ENCODE results near the gene RRAS2.

Gene RRAS2

DNA sequence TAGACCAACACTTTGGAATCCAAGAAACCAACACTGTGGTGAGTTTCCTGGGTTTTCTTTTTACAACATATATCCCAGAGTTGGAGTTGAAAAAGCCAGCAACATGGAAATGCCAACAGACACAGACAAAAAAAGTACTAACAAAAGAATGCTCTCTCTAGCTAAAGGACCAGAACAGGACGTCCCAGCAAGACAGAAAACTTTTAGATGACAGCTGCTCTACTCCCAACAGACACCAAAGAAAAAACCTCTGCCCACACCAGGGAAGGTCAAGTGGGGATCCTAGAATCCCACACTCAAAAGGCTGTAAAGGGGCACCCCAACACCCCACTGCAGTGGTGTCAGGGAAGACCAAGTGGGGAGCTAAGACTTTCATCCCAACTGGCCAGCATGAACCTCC is 23.3 kb downstream of the RRAS2 start:
- no peak for DNase-seq

- no peak for DNase-seq
Observed at GRCh38 chr11:14334893-14335292, 24.1 kb downstream of the RRAS2 start.

DNA sequence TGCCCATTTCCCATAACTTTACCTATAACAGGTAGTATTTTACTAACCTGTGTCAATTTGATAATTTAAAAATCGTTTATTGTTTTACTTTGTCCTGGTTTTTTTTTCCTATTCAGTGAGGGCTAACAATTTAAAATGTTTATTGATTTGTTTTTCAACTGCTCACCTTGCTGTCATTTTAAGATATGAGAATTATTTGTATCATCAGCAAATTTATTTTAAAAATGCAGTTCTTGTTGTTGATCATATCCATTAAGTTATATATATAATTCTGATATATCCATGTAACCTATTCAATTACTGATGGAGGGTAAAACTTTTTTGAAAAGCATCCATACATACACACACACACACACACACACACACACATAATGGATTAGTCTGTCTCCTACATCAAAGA is 24.8 kb downstream of the RRAS2 start:
- no peak for DNase-seq

DNA sequence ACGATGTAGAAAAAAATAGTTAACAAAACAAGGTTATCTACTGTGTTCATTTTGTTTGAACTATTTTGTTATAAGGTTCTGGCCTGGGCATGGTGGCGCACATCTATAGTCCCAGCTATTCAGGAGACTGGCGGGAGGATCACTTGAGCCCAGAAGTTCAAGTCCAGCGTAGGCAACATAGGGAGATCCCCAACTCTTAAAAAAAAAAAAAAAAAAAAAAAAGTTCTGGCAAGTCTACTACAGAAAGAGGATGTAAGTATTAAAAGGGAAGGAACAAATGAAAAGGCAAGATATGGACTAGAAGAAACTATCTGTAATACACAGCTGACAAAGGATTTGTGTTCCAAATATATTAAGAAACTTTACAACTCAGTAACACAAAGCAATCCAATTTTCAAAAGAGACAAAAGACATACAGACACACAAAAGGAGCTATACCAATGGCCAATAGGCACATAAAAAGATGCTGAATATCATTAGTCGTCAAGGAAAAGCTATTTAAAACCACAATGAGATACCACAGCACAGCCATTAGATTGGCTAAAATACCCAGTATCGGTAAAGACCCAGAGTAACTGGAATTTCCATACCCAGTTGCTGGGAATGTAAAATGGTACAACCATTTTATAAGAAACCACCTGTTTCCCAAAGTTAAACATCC is 27.4 kb downstream of the RRAS2 start:
- DNase-seq = no peak

GRCh38 chr11:14330881-14331280 is 28.1 kb downstream of the RRAS2 start:
- no peak for DNase-seq

DNA sequence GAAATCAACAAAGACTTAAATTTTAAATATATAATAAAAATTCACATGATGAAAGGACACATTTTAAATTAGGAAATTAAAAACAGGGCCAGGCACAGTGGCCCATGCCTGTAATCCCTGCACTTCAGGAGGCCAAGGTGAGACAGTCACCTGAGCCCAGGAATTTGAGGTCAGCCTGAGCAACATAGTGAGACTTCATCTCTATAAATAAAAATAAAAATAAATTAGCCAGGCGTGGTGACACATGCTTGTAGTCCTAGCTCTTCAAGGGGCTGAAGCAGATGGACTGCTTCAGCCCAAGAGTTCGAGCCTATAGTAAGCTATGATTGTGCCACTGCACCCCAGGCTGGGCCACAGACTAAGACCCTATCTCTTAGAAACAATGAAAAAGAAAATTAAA is 29.3 kb downstream of the RRAS2 start:
- no peak for DNase-seq

GRCh38 chr11:14327116-14327515 is 31.9 kb downstream of the RRAS2 start:
- no peak for DNase-seq

GRCh38 chr11:14323118-14323676 is 35.8 kb downstream of the RRAS2 start:
- DNase-seq = no peak

- no peak for DNase-seq
Observed at GRCh38 chr11:14322510-14322909, 36.5 kb downstream of the RRAS2 start.

DNA sequence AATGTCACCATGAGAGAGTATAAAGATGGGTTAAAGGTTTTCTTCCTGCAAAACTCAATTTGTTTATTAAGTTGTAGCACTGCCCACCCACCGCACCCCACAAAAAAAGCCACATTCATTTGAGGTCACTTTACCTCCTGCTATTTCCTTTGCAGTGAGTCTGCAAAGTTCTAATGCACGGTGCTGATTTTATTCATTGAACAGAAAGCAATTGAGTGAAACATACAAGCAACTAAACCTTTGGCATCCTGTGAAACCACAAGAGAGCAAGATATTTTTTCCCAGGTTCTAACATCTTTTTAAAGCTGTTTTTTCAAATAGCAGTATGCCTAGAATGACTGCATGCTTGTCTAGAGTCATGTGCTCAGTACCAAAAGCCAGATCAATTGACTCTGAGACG is 39.0 kb downstream of the RRAS2 start:
- DNase-seq = no peak

DNA sequence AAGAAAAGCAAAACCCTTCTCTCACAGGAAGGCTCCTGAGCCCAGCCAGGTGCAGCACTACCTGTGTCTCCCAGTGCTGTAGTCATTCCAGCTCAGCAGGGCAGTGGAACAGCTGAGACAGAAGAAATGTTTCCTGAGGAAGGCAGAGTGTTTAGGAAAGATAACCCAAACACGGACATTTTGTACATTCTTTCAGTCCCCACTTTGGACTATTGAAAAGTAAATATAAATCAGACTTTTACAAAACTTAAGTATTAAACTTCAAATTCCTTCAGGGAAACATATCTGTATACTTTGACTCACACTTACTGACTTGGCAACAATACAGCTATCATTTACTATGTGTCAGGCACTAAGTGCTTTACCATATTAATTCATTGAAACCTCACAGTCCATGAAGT is 40.4 kb downstream of the RRAS2 start:
- DNase-seq = no peak

DNA sequence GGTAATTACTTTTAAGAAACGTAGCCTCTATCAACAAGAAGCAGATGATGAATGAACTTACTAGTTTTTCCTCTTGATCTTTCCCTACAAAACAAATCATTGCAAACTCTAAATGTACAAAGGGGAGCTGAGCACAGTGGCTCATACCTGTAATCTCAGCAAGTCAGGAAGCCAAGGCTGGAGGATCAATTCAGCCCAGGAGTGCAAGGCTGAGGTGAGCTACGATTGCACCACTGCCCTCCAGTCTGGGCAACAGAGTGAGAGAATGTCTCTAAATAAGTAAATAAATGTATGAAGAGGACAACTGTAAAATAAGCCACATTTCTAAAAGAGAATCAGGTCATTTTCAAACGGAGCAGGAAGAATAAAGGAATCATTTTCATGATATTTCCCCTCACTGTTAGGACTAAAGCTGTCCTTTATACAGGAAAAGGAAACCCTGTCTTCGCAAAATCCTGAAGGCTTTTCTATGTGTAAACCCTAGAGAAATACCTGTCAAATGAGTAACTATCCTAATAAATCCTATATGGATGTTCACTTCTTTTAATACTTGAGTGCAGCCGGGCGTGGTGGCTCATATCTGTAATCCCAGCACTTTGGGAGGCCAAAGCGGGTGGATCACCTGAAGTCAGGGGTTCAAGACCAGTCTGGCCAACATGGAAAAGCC is 41.2 kb downstream of the RRAS2 start:
- no peak for DNase-seq

DNA sequence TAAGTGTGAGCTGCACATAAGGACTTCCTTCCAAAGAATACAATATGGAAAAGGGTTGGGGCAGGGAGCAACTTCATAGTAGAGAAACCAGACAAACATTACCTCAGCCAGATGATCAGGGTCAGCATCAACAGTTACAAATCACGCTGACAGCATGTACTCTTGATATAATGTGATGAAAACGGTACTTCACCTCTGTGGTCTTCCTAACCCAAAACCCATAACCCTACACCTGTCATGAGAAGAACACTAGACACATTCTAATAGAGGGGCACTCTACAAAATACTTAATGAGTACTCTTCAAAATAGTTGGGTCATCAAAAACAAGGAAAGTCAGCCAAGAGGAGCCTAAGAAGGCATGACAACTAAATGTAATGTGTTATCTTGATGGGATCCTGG is 43.9 kb downstream of the RRAS2 start:
- no peak for DNase-seq

DNA sequence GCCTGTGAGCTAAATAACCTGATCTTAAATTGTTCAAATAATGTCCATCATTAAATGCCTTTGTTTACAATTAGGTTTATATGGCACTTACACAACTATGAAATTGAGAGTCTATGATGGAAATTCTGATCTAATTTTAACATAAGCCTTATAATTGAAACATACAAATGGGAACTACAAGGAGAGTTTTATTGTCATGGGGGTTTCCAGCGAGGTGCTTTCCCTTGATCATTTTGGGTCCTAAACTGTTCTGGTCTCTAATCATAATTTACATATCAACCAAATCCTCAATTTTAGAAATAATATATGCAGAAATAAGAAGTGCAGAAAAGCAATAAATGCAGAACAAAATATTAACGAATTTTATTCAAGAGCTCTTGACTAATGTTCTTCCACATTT is 44.9 kb downstream of the RRAS2 start:
- no peak for DNase-seq

DNA sequence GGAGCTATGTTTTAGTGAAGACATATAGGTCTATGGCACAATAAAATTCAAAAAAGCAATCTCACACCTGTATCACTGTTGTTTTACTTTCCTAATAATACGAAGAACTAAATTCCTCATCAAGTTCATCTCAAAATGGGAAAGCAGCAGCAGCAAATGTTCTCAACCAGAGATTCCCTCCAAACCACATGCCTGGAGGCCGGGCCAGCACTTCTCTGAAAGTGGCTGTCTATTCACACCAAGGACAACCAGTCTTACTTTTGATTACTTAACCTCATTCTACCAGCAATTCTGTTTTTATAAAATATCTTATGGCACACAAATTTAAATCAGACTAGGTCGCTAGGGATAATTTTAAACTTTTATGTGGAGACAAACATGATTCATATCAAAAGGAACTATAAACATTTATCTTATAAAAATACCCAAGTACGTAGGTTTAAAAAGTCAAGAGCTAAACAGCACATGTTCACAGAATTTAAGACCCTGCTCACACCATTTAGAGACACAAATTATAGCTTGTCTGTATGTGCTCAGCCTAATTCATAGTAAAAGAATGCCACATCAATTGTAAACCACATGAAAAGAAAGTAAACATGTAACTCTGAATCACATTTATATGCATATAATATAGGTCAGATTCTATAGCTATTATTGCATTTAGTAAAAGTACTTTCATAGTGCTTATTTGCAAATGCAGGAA is 46.1 kb downstream of the RRAS2 start:
- no peak for DNase-seq

GRCh38 chr11:14310679-14311078 is 48.3 kb downstream of the RRAS2 start:
- no peak for DNase-seq

GRCh38 chr11:14309425-14310192 is 49.4 kb downstream of the RRAS2 start:
- DNase-seq = no peak

GRCh38 chr11:14308897-14309387 is 50.0 kb downstream of the RRAS2 start:
- no peak for DNase-seq

- no peak for DNase-seq
Observed at GRCh38 chr11:14308114-14308896, 50.7 kb downstream of the RRAS2 start.

DNA sequence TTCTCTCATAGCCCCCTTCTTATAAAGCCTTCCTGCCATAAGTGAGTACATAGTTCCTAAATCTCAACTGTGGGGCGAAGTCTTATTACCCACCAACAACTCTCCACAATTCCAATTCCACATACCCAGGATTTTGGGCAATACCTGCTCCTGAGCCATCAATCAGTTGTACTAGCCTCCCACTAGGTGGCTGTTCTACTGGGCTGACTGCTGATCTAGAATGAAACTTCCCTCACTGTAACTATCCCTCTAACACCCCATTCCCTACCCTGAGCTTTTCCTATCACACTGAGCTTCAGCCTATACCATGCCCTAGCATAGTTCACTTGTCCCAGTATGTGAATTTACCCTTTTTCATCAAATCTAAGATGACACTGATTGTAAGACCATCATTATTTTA is 52.5 kb downstream of the RRAS2 start:
- DNase-seq = no peak

GRCh38 chr11:14305649-14306048 is 53.3 kb downstream of the RRAS2 start:
- DNase-seq = no peak

DNA sequence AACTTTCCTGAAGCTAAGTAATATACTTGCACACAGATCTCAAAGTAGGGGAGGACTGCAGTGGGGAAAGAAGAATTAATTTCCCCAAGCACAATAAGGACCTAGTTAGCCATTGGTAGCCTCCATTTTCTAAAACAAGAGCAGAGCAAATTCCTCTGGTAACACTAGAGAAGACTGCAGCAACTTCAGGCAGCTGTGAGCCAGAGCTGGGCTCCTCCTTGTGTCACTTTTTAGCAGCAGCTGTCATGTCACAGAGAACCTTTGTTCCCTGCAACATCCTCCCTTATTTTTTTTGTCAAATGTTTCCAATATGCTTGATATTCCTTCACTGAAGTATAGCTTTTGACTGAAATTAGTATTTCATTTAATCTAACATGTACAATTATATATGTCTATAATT is 54.4 kb downstream of the RRAS2 start:
- no peak for DNase-seq
